HG03108 (cell line): ENCODE data around the gene OR4C5.
"Not testable (repeated sequence)": the region's sequence is repeated elsewhere in the genome, so short reads cannot be mapped to it uniquely, and the experiment has no call there.

Experiments used
- ATAC-seq: cut with Tn5 transposase; IDR thresholded peaks from one replicate; pipeline ENCODE4 v1.9.1; 2021; ENCODE audit warnings: moderate library complexity; ENCODE audit not compliant: unreplicated experiment

OR4C5 gene

GRCh38 chr11:48366365-48366764, at the start of gene OR4C5:
Gene OR4C5 (minus strand): TSS chr11:48366465. CDS start chr11:48366465, 0 bp downstream.
- ATAC-seq: no peak

- no peak for ATAC-seq
These were observed 18.4 kb upstream of the OR4C5 start for GRCh38 chr11:48384670-48385069.

GRCh38 chr11:48384151-48384550, 17.9 kb upstream of the OR4C5 start:
- ATAC-seq: not testable (repeated sequence)

GRCh38 chr11:48361289-48361688, 5.0 kb downstream of the OR4C5 start:
- not testable (repeated sequence) for ATAC-seq

GRCh38 chr11:48354677-48355076, 11.6 kb downstream of the OR4C5 start:
- ATAC-seq: no peak

- no peak for ATAC-seq
These were observed 12.3 kb downstream of the OR4C5 start for GRCh38 chr11:48354013-48354412.

GRCh38 chr11:48346286-48346685, 20.0 kb downstream of the OR4C5 start:
- not testable (repeated sequence) for ATAC-seq

- not testable (repeated sequence) for ATAC-seq
These were observed 23.8 kb downstream of the OR4C5 start for GRCh38 chr11:48342505-48342904.

- no peak for ATAC-seq
These were observed 24.8 kb downstream of the OR4C5 start for GRCh38 chr11:48341466-48341865.

- ATAC-seq: not testable (repeated sequence)
These were observed 41.6 kb downstream of the OR4C5 start, which contains the start of gene OR4C3 for GRCh38 chr11:48324620-48325019. Gene OR4C3 (plus strand): TSS chr11:48324920. CDS start chr11:48325022, 102 bp downstream.

GRCh38 chr11:48319813-48320212, 46.5 kb downstream of the OR4C5 start:
- not testable (repeated sequence) for ATAC-seq
